Fibroblast of lung (primary cell): Measurements from ENCODE around the gene WDFY3.

Source experiments
- CTCF ChIP-seq, 2 donors: IDR thresholded peaks in 1 of 2; conservative IDR thresholded peaks in 1 of 2; 1 replicate in 1 of 2; 2 replicates in 1 of 2; pipeline ENCODE4 v1.5.1; 2011 to 2012; ENCODE audit warnings: low read length in 2 of 2, control low read depth in 1 of 2, inconsistent platforms in 1 of 2, low read depth in 1 of 2, mild to moderate bottlenecking in 1 of 2
- EZH2 ChIP-seq: IDR thresholded peaks from 2 replicates; pipeline ENCODE4 v1.5.1; 2012; ENCODE audit warnings: low read length, control low read depth, mild to moderate bottlenecking; ENCODE audit errors: missing control alignments

GRCh38 chr4:84751707-84752106, 214.8 kb downstream of the WDFY3 start:
- TF ChIP-seq CTCF (conservative IDR thresholded peaks at IDR 0.05 in 1 of 2, IDR thresholded peaks at IDR 0.05 in 1 of 2; ENCODE audit: low read depth in 1 of 2, low read length in 2 of 2) = no peak
- TF ChIP-seq EZH2 = no peak
